VCaP (cell line): ENCODE results near the gene ZNF48.

Experiments
- H3K27ac ChIP-seq: fragments of 450-650 bp; 2 replicates; pipeline ENCODE4 v1.5.1; 2017
- CTCF ChIP-seq: fragments of 450-650 bp; conservative IDR thresholded peaks from 2 replicates; pipeline ENCODE4 v1.5.1; 2017; ENCODE audit warnings: mild to moderate bottlenecking, moderate library complexity

The ZNF48 gene

GRCh38 chr16:30395155-30395991, at the start of gene ZNF48:
Gene ZNF48, plus strand, starts transcription at chr16:30395420. Its CDS starts 375 bp downstream, at chr16:30395795.
- peak within 1 kb of the TSS; percentile 77 for H3K27ac ChIP-seq
- peak; percentile 70 for TF ChIP-seq CTCF

- H3K27ac ChIP-seq: no peak overlapping the region
Observed at GRCh38 chr16:30346286-30346685, 48.9 kb upstream of the ZNF48 start.

GRCh38 chr16:30348113-30348512, 47.1 kb upstream of the ZNF48 start:
- no peak for TF ChIP-seq CTCF
- no peak overlapping the region for H3K27ac ChIP-seq

More at GRCh38 chr16:30346286-30346685, 48.9 kb upstream of the ZNF48 start:
- TF ChIP-seq CTCF: no peak

GRCh38 chr16:30348929-30349328, 46.3 kb upstream of the ZNF48 start:
- TF ChIP-seq CTCF: no peak
- no peak overlapping the region for H3K27ac ChIP-seq

GRCh38 chr16:30349675-30350074, 45.5 kb upstream of the ZNF48 start:
- TF ChIP-seq CTCF: no peak
- no peak overlapping the region for H3K27ac ChIP-seq

GRCh38 chr16:30350134-30350871, 44.9 kb upstream of the ZNF48 start:
- TF ChIP-seq CTCF: no peak
- H3K27ac ChIP-seq: no peak overlapping the region

- no peak for TF ChIP-seq CTCF
- no peak overlapping the region for H3K27ac ChIP-seq
Observed at GRCh38 chr16:30351001-30351441, 44.2 kb upstream of the ZNF48 start.
